GM13977 (cell line): Measurements from ENCODE around the gene DLX5.

Source experiments
- DNase-seq: peaks from one replicate; pipeline ENCODE4 v3.0.0; 2012; ENCODE audit warnings: low spot score
- CTCF ChIP-seq: IDR thresholded peaks from 2 replicates; pipeline ENCODE4 v1.5.1; 2012; ENCODE audit warnings: mild to moderate bottlenecking, control low read depth; ENCODE audit not compliant: insufficient read depth; ENCODE audit errors: extremely low read depth, missing control alignments
- in situ Hi-C: fragments of 300-500 bp; cut with MboI; formaldehyde crosslinking; loops from one replicate; pipeline ENCODE4 v1.12.0; 2022; ENCODE audit warnings: low sequenced_read_pairs, low pct_unique_long_range_greater_than_20kb, mixed read lengths, inconsistent platforms; ENCODE audit not compliant: unreplicated experiment

Gene DLX5

GRCh38 chr7:96987719-96988118 is 36.9 kb downstream of the DLX5 start:
- no peak for DNase-seq
- in situ Hi-C loops: no loop called here
- TF ChIP-seq CTCF: no peak

DNA sequence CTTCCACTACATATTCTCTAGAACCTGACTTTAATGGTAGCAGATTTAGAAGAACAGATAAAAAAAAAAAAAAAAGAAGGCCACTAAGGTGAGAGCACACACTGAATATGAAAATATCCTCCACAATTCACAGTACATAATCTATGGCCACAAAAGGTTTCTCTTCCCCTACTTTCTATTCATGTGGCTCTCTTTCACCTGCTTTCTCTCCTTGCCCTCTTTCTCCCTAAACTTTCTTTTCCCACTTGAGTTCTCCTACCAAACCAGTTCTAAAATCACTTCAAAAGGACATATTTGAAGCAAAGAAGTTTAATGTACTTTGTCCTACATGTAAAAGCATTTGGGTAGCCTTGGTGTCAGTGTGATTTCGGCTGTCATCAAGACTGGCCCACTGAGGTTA is 37.7 kb downstream of the DLX5 start:
- in situ Hi-C loops: no loop called here
- DNase-seq: no peak
- TF ChIP-seq CTCF: no peak

- TF ChIP-seq CTCF: no peak
- DNase-seq: no peak
- in situ Hi-C loops: no loop called here
Measured at GRCh38 chr7:96985992-96986391, 38.6 kb downstream of the DLX5 start.

DNA sequence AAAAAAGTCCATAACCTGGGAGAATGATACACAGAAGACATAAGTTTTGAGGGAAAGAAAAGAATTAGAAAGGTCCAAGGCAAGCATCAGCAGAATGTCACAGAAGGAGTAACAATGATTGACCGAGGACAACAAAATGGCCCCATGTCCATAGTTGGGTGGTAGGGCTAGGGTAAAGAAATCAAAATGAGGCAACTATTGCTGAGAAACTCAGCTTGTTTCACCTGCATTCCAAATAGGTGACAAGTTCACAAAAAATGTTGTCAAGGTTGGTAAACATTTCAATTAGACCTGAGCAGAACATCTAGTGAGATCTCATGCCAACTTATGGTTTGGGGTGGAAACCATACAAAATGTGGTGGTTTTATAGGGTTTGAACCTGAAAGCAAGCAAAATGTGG is 42.0 kb downstream of the DLX5 start:
- no peak for DNase-seq
- in situ Hi-C loops: no loop called here
- no peak for TF ChIP-seq CTCF

DNA sequence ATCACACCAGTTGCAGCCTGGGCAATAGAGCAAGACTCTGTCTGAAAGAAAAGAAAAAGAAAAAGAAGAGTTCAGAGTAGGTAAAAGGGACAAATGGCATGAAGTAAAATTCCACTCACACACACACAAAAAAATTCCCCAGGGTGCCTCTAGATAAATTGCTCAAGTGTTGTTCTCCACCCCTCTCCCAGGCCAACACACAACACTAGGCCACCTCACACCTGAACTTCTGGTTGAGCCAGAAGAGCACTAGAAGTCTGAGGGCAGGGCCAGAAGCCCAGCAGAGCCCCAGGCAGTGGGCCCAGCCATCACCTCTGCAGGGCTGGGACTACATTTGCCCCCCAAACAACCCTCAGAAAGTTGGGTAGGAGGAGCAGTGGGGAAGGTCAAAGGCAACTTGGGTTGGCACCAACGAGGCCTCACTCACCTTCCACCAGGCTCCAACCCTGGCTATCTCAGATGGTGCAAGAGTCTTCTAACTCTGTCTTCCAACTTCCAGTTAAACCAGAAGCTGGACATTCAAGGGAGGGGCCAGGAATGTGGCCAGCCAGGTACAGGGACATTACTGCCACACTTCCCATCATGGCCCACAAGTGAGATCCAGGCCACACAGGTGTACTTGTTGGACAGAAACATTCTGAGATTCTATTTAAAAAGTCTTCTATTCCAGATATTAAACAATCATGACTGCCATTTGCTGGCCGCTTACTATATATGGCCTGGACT is 44.9 kb downstream of the DLX5 start:
- no peak for DNase-seq
- in situ Hi-C loops: no loop called here
- no peak for TF ChIP-seq CTCF

- TF ChIP-seq CTCF: no peak
- in situ Hi-C loops: no loop called here
Measured at GRCh38 chr7:96977445-96977844, 47.2 kb downstream of the DLX5 start.

More at GRCh38 chr7:96977445-96977844, 47.2 kb downstream of the DLX5 start:
- no peak for DNase-seq
